Measurements from ENCODE around the gene GIPR.

Gene GIPR

GRCh38 chr19:45643927-45644771, 23.9 kb upstream of the GIPR start:
- DNase-seq, result peak in 24 of 42 donors; percentile 10 to 69 (median 32)
- intact Hi-C loops (cut with DNase I), result loop anchor here (10.0 kb wide), 1 partner anchor 119 kb away; no protein-coding TSS in a partner anchor

GRCh38 chr19:45645068-45645630, 22.9 kb upstream of the GIPR start:
- peak in 6 of 42 donors; percentile 85 to 97 (median 90) for DNase-seq
- intact Hi-C loops (cut with DNase I), result loop anchor here (10.0 kb wide), 1 partner anchor 120 kb away; no protein-coding TSS in a partner anchor

- DNase-seq, result peak; percentile 92 to 99 (median 97)
- intact Hi-C loops (cut with DNase I), result loop anchor here (10.0 kb wide), 1 partner anchor 121 kb away; no protein-coding TSS in a partner anchor
Observed at GRCh38 chr19:45645631-45646344, 22.2 kb upstream of the GIPR start.

- intact Hi-C loops (cut with DNase I), result loop anchor here (10.0 kb wide), 1 partner anchor 122 kb away; no protein-coding TSS in a partner anchor
- peak in 1 of 42 donors; percentile 29 for DNase-seq
Observed at GRCh38 chr19:45646345-45646698, 21.7 kb upstream of the GIPR start.

- intact Hi-C loops (cut with DNase I), result no loop called here
- DNase-seq, result no peak
Observed at GRCh38 chr19:45650722-45651121, 17.3 kb upstream of the GIPR start.

GRCh38 chr19:45653634-45654033, 14.4 kb upstream of the GIPR start:
- intact Hi-C loops (cut with DNase I), result no loop called here
- DNase-seq, result no peak

- intact Hi-C loops (cut with DNase I), result no loop called here
- DNase-seq, result no peak
Observed at GRCh38 chr19:45655073-45655472, 12.9 kb upstream of the GIPR start.

GRCh38 chr19:45657520-45658167, 10.4 kb upstream of the GIPR start:
- DNase-seq, result no peak
- intact Hi-C loops (cut with DNase I), result no loop called here

GRCh38 chr19:45659096-45659729, 8.8 kb upstream of the GIPR start:
- intact Hi-C loops (cut with DNase I), result no loop called here
- no peak for DNase-seq

GRCh38 chr19:45660636-45661035, 7.4 kb upstream of the GIPR start:
- intact Hi-C loops (cut with DNase I), result no loop called here
- no peak for DNase-seq

- intact Hi-C loops (cut with DNase I), result no loop called here
- DNase-seq, result no peak
Observed at GRCh38 chr19:45663800-45664199, 4.2 kb upstream of the GIPR start.

GRCh38 chr19:45664575-45664974, 3.4 kb upstream of the GIPR start:
- no peak for DNase-seq
- intact Hi-C loops (cut with DNase I), result no loop called here

- DNase-seq, result peak in 3 of 42 donors; percentile 11 to 52 (median 33)
- intact Hi-C loops (cut with DNase I), result no loop called here
Observed at GRCh38 chr19:45668342-45668871, 386 bp downstream of the GIPR start.

- peak; percentile 55 to 92 (median 76) for DNase-seq
- intact Hi-C loops (cut with DNase I), result no loop called here
Observed at GRCh38 chr19:45670670-45671453, 2.8 kb downstream of the GIPR start.

- DNase-seq, result no peak
- intact Hi-C loops (cut with DNase I), result no loop called here
Observed at GRCh38 chr19:45674946-45675345, 6.9 kb downstream of the GIPR start.

- peak in 34 of 42 donors; percentile 16 to 75 (median 44) for DNase-seq
- intact Hi-C loops (cut with DNase I), result no loop called here
Observed at GRCh38 chr19:45676851-45677263, 8.8 kb downstream of the GIPR start.

GRCh38 chr19:45677351-45678230, 9.6 kb downstream of the GIPR start:
- DNase-seq, result peak; percentile 45 to 89 (median 72)
- intact Hi-C loops (cut with DNase I), result no loop called here

Data from head of caudate nucleus (tissue), 42 donors.